Measurements from ENCODE around the gene GRIN2B.
A peak's percentile ranks its signal among the peaks of the same experiment; 100 is the strongest.

The GRIN2B gene

GRCh38 chr12:13956060-13956590 lies 25.3 kb downstream of the GRIN2B start:
- no peak for DNase-seq

- no peak for DNase-seq
These were observed 29.3 kb downstream of the GRIN2B start for GRCh38 chr12:13952096-13952495.

- DNase-seq = no peak
These were observed 30.9 kb downstream of the GRIN2B start for GRCh38 chr12:13950502-13950901.

- DNase-seq = no peak
These were observed 32.8 kb downstream of the GRIN2B start for GRCh38 chr12:13948621-13949020.

GRCh38 chr12:13947276-13947946 lies 34.0 kb downstream of the GRIN2B start:
- DNase-seq = no peak

- no peak for DNase-seq
These were observed 35.8 kb downstream of the GRIN2B start for GRCh38 chr12:13945641-13946040.

GRCh38 chr12:13945236-13945635 lies 36.2 kb downstream of the GRIN2B start:
- DNase-seq = no peak

- DNase-seq = no peak
These were observed 38.6 kb downstream of the GRIN2B start for GRCh38 chr12:13942826-13943225.

GRCh38 chr12:13941258-13942249 lies 39.8 kb downstream of the GRIN2B start:
- peak; percentile 18 for DNase-seq

- DNase-seq = no peak
These were observed 41.0 kb downstream of the GRIN2B start for GRCh38 chr12:13940335-13940865.

- no peak for DNase-seq
These were observed 43.7 kb downstream of the GRIN2B start for GRCh38 chr12:13937735-13938134.

- no peak for DNase-seq
These were observed 46.2 kb downstream of the GRIN2B start for GRCh38 chr12:13935169-13935568.

Measured in activated T-cell treated with anti-CD3 and anti-CD28 coated beads, Interleukin-2, amount 50 U/mL, for 48 hours (primary cell).